ENCODE measurements around the gene GPD1.

Gene GPD1

DNA sequence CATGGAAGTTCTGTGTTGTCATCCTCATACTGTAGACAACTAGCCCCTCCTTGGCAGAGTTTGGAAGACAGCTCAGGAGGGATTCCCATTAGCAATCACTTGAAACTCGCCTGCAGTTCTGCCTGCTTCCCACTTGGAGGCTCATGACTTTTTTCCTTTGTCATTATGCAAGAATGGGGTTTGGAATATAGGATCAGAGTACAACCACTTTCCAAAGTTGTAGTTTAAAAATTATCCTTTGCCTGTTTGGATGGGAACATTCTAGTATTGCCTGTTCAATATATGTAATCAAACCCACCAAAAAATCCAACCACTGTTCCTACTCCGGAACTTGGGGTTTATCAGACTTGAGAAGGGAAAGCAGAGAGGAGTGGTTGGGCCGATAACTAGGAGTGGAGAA is 2.1 kb upstream of the GPD1 start:
- DNase-seq (ENCODE audit: low read depth), result peak; percentile 43

DNA sequence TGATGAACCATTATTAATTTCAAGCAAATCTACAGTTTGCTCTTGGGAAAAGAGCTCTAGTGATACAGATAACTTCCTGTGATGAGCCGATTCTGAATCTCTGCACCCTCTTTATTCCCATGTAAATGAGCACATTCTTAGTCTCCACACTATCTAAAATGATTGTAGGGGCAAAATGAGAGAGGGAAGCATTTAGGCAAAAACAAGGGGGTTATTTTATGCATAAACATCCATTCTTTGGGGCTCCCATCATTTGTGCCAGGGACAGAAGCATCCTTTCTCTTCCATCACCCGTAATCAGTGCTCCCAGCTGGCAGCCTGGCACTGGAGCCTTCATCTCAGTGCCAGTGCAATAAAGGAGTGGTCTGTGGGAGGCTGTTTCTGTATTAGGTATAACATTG is 1.7 kb upstream of the GPD1 start:
- no peak for DNase-seq (ENCODE audit: low read depth)

DNA sequence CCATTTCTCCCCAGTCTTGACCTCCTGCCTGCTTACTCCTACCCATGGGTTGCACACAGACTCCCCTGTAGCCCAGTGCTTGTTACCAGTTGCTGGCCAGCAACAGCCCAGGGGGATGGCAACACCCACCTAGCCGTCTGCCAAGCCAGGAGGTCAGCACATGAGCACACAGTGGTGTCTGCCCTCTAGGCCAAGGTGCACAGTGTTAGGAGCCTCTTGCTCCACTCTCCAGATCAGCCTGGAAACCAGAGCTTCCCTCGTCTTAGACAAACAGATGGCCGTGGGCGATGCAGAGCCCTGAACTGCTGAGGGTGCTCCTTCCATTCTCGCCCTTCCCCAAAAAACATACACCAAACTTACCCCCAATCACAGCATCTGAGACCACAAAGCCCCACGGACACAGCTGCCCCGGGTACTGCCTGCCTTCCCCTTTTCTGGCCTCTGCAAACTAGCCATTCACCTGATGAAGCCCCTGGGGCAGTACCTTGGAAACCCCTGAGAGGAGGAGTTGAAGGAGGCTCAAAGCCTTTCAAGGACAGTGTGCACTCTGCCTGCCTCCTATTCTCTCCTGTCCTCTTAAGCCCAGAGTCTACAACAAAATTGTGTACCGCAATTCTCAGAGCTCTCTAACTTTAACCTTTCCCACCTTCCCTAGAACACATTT is 1.0 kb upstream of the GPD1 start:
- no peak for DNase-seq (ENCODE audit: low read depth)

DNA sequence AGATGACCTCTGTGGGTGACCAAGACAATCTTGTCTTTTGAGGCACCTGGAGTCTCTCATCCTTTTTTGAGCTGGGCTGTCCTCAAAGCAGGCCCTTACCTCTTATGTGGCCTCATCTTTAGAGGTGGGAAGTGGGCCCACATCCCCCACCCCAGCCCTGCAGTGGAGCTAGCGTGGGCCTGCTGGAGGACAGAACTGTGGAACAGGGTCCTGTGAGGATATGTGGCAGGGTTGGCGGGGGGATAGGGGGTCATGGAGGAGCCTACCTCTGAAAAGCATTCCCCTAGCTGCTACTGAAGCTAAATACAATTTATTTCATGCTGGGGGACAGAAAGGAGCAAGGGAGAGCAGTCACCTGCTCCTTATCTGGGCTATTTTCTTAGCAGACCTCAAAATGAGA is 457 bp upstream of the GPD1 start:
- DNase-seq (ENCODE audit: low read depth), result no peak

DNA sequence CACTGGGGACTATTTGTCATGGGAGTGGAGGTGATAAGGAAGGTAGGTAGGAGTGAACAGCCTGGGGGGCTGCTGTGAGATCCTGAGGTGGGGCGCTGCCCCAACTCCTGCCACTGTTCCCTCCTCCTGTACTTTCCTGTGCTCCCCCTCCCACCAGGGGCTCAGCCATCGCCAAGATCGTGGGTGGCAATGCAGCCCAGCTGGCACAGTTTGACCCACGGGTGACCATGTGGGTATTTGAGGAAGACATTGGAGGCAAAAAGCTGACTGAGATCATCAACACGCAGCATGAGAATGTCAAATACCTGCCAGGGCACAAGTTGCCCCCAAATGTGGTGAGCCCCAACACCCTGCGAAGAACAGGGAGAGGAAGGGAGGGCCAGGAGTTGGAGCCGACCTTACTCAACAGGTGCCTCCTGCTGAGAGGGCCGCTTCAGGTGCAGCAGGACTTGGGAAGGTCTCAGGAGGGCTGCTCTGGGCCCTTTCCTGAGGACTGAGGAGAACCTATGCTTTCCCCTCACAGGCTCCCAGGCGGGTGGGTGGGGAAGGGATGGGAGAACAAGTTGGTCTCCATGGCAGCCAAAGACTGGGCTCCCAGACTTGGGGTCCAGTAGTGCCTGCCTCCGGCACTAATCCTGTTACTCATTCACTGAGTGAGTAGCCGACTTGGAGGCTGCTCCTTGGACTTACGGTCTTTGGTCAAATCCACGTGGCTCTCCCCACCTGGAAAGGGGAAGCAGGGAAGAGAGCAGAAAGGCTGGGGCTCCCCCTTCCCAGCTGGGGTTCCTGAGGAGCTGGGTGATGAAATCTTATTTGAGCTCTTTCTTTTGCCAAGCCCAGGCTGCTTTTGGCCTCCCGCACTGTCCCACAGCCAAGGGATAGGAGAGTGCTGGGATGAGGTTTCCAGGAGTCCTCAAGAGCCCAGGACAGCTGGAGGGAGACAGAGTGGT is 884 bp downstream of the GPD1 start:
- DNase-seq (ENCODE audit: low read depth), result no peak

DNA sequence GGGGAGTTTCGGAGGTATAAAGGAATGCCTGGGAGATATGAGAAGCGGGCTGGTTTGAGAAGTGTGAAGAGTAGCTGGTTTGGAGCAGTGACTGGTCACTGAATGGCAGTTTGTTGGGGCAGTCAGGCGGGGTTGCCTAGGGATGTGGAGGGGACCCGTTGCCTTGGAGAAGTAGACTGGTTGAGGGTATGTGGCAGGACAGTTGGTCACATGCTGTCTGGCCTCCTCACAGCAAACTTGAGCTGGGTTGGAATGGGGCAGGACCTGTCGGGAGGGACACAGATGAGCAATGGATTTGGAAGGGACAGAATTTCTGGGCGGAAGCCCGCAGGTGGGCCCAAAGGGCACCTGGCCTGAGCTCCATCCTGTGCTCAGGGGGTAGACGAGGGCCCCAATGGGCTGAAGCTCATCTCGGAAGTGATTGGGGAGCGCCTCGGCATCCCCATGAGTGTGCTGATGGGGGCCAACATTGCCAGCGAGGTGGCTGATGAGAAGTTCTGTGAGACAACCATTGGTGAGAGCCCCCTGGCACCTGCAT is 2.2 kb downstream of the GPD1 start:
- no peak for DNase-seq (ENCODE audit: low read depth)

DNA sequence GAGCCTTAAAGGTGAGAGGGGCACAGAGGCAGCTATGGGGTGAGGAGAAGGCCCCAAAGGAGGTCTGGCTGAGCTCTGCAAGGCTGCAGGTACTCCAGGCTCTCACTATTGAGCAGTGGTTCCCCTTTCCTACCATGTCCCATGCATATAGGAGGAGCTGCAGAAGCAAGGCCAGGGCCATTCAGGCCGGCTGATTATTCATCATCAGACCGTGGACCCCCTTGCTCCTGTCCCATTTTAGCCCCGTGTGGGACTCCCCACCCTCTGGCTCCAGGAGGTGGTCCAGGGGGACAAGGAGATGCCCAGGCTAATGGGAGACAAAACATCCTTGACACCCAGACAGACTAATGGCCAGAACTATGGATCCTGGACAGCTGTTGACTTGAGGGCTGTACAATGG is 3.1 kb downstream of the GPD1 start:
- DNase-seq (ENCODE audit: low read depth), result no peak

- no peak for DNase-seq (ENCODE audit: low read depth)
These were observed 3.8 kb downstream of the GPD1 start for GRCh38 chr12:50107416-50108268.

DNA sequence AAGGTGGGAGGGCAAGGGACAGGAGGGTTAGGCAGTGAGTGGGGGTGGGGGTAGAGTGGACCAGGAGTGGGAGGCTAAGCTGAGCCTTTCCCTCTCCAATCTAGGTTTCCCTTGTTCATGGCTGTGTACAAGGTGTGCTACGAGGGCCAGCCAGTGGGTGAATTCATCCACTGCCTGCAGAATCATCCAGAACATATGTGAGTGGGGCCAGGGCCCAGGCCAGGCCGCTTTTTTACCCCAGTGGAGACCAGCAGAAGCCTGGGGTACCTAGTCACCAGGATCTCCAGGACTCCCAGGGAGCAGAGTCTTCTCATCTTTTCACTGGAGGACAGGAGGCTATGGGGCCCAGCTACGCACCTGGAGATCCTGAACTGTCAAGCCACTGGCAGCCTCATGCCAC is 5.5 kb downstream of the GPD1 start:
- no peak for DNase-seq (ENCODE audit: low read depth)

DNA sequence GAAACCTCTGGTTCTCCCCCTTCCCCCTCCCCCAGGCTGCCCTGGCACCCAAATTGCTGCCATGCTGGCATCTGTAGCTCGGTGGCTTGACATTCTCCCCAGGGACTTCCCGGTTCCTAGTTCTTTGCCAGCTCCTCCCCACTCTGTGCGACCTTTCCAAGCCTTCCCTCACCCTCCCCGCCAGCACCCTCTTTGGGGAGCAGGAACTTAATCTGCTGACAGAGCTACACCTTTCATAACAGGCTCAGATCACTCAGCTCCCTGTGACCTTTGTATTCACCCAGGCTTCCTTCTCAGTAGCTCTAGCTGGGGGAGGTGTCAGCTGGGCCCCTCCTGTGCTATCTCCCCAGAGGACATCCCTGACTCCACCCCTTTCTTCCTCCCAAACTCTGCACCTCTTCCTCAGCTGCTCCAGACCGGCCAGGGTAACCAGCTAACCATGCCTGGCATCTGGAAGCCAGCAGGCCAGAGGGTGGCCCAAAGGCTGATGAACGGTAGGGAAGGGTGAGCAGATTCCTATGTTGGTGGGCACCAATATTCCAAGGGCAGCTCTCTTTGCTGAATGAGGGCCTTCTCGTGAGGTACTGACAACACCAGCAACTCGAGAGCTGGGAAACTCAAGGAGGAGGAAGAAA is 6.4 kb downstream of the GPD1 start:
- no peak for DNase-seq (ENCODE audit: low read depth)

DNA sequence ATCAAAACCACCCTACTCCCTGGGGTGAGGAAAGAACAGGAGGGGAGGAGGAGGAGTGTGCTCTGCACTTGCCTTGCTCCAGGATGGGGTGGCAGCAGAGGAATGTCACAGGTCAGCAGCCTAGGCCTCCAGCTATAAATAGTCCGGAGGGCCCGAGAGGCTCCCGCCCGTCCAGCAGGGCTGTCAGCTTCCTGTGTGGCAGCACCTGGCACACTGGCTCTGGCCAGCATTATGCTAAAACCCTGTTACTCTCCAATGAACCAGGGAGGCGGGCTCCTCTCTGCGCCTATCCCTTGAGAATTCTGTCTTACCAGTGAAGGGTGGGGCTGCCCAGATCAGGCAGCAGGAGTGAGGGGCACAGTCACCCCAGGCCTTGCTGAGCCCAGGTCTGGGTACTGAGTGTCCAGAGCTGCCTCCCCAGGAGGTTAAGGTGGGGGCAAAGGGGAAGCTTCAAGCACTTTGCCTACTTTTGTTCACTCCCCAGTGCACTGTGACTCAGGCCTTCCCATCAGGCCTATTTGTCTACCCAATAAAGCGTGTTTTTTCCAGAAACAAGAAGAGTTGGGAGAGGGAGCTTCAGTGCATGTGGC is 7.0 kb downstream of the GPD1 start:
- DNase-seq (ENCODE audit: low read depth), result no peak

- DNase-seq (ENCODE audit: low read depth), result no peak
These were observed 7.5 kb downstream of the GPD1 start for GRCh38 chr12:50111395-50111692.

DNA sequence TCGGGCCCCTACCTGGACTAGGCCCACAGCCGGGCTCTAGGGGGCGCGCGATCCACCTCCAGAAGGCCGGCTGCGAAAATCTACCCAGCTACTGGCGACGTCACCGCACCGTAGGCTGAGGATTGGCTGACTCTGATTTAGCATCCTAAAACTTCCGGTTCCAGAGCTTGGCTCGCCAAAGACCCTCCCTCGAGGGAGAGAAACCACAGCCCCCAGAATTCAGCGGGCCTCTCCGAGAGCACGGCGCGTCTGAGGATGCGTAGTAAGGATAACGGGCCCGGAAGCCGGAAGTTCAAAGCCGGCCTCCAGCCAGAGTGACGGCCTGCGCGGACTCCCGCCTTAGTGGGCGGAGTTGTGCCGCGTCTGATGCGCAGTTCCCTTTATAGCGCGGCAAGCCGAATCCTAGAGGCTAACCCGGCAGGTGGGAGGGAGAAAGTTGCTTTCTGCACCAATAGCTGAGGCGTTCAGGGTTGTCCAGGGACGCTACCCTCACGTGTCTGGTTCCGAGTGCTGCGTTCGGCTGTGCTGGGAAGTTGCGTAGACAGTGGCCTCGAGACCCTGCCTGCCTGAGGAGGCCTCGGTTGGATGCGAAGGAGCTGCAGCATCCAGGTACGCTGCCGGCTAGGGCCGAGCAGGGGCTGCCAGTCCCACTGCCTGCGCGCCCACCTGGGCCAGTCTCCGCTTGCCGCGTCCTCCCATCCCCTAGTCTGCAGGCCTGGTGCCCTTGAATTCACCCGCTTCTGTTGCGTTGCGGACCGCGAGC is 8.1 kb downstream of the GPD1 start, which contains the start of gene COX14:
Gene COX14, plus strand, starts transcription at position 544 of the 763 bp plus-strand sequence. CDS start 7,808 bp downstream, outside the sequence.
- DNase-seq (ENCODE audit: low read depth), result peak; percentile 99

DNA sequence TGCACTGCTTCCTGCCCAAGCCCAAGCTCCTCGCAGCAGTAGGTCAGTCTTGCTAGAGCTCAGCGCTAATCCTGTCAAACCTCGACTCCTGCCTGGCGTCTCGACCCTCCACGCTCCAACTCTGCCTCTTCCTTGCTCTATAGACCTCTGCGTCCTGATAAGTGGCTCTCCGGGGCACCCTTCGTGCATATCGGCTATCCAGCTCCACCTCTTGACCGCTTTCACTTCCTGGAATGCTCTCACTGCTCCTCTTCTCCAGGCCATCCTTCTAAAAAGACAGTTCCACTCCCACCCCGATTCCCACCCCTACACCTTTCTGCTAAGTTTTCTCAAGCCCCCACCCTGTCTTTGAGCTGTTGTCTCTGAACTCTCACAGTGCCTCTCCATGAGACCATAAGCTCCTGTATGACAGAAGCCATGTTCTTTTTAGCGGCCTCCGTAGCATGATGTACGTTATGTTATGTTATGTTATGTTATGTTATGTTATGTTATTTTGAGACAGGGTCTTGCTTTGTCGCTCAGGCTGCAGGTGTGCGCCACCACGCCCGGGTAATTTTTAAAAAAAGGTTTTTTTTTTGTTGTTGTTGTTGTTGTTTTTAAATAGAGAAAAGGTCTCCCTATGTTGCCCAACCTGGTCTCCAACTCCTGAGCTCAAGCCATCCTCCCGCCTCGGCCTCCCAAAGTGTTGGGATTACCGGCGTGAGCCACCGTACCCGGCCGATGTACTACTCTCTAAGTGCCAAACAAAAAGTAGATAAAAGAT is 8.8 kb downstream of the GPD1 start:
- no peak for DNase-seq (ENCODE audit: low read depth)

- no peak for DNase-seq (ENCODE audit: low read depth)
These were observed 13.3 kb downstream of the GPD1 start for GRCh38 chr12:50117057-50117622.

GRCh38 chr12:50119387-50119786 is 15.6 kb downstream of the GPD1 start:
- DNase-seq (ENCODE audit: low read depth), result no peak

- DNase-seq (ENCODE audit: low read depth), result no peak
These were observed 16.7 kb downstream of the GPD1 start for GRCh38 chr12:50120521-50120920.

GRCh38 chr12:50120953-50121352 is 17.1 kb downstream of the GPD1 start:
- no peak for DNase-seq (ENCODE audit: low read depth)

DNA sequence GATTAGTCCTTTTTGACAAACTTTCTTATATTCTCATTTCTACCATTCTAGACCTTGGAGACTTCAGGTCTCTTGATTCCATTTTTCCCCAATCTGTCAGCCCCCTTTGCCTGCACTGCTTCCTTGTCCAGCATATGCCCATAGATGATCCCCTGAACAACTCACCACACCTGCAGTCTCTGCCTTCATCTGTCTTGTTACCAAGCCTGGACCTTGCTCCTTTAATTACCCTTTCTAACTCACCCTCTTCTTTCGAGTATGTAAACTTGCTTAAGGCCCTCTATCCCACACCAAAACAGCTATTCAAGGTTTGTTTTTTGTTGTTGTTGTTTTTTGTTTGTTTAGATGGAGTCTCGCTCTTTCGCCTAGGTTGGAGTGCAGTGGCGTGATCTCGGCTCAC is 17.8 kb downstream of the GPD1 start:
- DNase-seq (ENCODE audit: low read depth), result no peak

DNA sequence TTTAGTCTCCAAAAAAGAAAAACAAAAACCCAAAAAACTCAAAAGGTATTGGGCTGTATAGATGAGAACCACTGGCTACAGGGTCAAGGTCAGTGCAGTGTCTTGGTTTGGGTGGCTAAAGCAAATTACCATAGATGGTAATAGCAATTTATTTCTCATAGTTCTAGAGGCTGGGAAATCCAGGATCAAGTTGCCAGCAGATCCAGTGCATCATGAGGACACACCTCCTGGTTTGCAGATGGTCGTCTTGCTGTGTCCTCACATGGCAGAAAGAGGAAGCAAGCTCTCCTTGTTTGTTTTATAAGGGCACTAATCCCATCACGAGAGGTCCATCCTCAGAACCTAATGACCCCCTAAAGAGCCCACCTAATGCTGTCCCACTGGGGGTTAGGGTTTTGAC is 19.4 kb downstream of the GPD1 start:
- no peak for DNase-seq (ENCODE audit: low read depth)

All from fibroblast of the conjunctiva (primary cell).